MM.1S (cell line): ENCODE results near the gene EFNB3.

Source experiments
- DNase-seq: peaks from one replicate; pipeline ENCODE4 v3.0.0-alpha.2; 2015
- H2AFZ ChIP-seq: fragments of 300-600 bp; sonication (generic); 2 replicates; pipeline ENCODE4 v1.6.0; 2016; ENCODE audit warnings: antibody characterized with exemption, low read length
- H3F3A ChIP-seq: fragments of 300-600 bp; sonication (generic); 2 replicates; pipeline ENCODE4 v1.6.1; 2016; ENCODE audit warnings: mild to moderate bottlenecking, antibody characterized with exemption, low read length, moderate library complexity, mixed read lengths; ENCODE audit not compliant: insufficient read depth
- H3K27ac ChIP-seq: fragments of 300-600 bp; sonication (generic); 2 replicates; pipeline ENCODE4 v1.5.1; 2016; ENCODE audit warnings: mild to moderate bottlenecking, low read length
- H3K27me3 ChIP-seq: fragments of 300-600 bp; sonication (generic); replicated peaks from 2 replicates; pipeline ENCODE4 v1.6.0; 2016; ENCODE audit warnings: low read length; ENCODE audit not compliant: insufficient read depth
- H3K36me3 ChIP-seq: fragments of 300-600 bp; sonication (generic); replicated peaks from 2 replicates; pipeline ENCODE4 v1.6.1; 2016; ENCODE audit warnings: mild to moderate bottlenecking, low read length, mixed read lengths; ENCODE audit not compliant: insufficient read depth
- H3K4me1 ChIP-seq: fragments of 300-600 bp; sonication (generic); 2 replicates; pipeline ENCODE4 v1.6.1; 2016; ENCODE audit warnings: low read length, mixed read lengths
- H3K4me2 ChIP-seq: fragments of 300-600 bp; sonication (generic); 2 replicates; pipeline ENCODE4 v1.6.0; 2016; ENCODE audit warnings: low read depth, low read length
- H3K4me3 ChIP-seq: fragments of 300-600 bp; sonication (generic); 2 replicates; pipeline ENCODE4 v1.5.1; 2016; ENCODE audit warnings: low read length, mixed read lengths
- H3K79me2 ChIP-seq: fragments of 300-600 bp; sonication (generic); 2 replicates; pipeline ENCODE4 v1.6.1; 2016; ENCODE audit warnings: mixed run types, low read length, mixed read lengths
- H3K9ac ChIP-seq: fragments of 300-600 bp; sonication (generic); 2 replicates; pipeline ENCODE4 v1.6.1; 2016; ENCODE audit warnings: low read length, mixed read lengths
- H3K9me2 ChIP-seq: fragments of 300-600 bp; sonication (generic); replicated peaks from 2 replicates; pipeline ENCODE4 v1.6.1; 2016; ENCODE audit warnings: mild to moderate bottlenecking, low read length, mixed read lengths; ENCODE audit not compliant: insufficient read depth
- H3K9me3 ChIP-seq: fragments of 300-600 bp; sonication (generic); replicated peaks from 2 replicates; pipeline ENCODE4 v1.6.1; 2016; ENCODE audit warnings: mild to moderate bottlenecking, low read length, mixed read lengths; ENCODE audit not compliant: insufficient read depth
- H4K20me1 ChIP-seq: fragments of 300-600 bp; sonication (generic); 2 replicates; pipeline ENCODE4 v1.6.1; 2016; ENCODE audit warnings: mild to moderate bottlenecking, low read length, moderate library complexity, mixed read lengths; ENCODE audit not compliant: insufficient read depth
- CTCF ChIP-seq: fragments of 300-600 bp; sonication (generic); IDR thresholded peaks from 2 replicates; pipeline ENCODE4 v1.5.1; 2016; ENCODE audit warnings: antibody characterized with exemption, low read length, mixed read lengths
- EZH2 ChIP-seq: fragments of 300-600 bp; sonication (generic); optimal IDR thresholded peaks from 2 replicates; pipeline ENCODE3; 2017; ENCODE audit warnings: low read depth, mild to moderate bottlenecking, antibody characterized with exemption, low read length, mixed read lengths
- EZH2phosphoT487 ChIP-seq: fragments of 300-600 bp; sonication (generic); IDR thresholded peaks from 2 replicates; pipeline ENCODE4 v1.6.1; 2018; ENCODE audit warnings: antibody characterized with exemption, low read length

EFNB3 gene

DNA sequence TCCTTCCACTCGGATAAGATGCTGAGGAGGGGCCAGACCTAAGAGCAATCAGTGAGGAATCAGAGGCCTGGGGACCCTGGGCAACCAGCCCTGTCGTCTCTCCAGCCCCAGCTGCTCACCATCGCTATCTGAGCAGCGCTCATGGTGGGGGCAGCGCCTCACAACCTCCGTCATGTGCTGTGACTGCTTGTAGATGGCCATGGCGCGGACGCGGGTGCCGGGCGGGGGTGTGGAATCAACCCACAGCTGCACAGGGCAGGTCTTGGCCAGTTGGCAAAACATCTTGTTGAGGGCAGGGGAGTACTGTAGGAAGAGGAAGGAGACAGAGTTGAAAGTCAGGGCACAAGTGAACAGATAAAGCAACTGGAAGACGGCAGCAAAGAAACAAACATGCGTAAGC, 30.1 kb upstream of the EFNB3 start:
- no peak for DNase-seq
- H2AFZ ChIP-seq, result no peak overlapping the region
- H3K27me3 ChIP-seq, result no peaks in the 10 kb centered on the region
- 0 out of 2 replicates have a peak, but pooled peaks cover 4% of the 10 kb centered on the region for H3K79me2 ChIP-seq
- no peak overlapping the region for H3K9ac ChIP-seq
- H4K20me1 ChIP-seq, result no peaks in the 10 kb centered on the region
- no peak overlapping the region for H3K27ac ChIP-seq
- H3K4me3 ChIP-seq, result no peak overlapping the region
- no peaks in the 10 kb centered on the region for H3K9me2 ChIP-seq
- TF ChIP-seq CTCF, result no peak
- TF ChIP-seq EZH2phosphoT487, result no peak
- no peak for TF ChIP-seq EZH2
- H3K4me1 ChIP-seq, result no peaks in the 10 kb centered on the region
- H3K4me2 ChIP-seq, result no peak overlapping the region
- no peaks in the 10 kb centered on the region for H3K9me3 ChIP-seq
- peaks cover 19% of the 10 kb centered on the region for H3K36me3 ChIP-seq
- H3F3A ChIP-seq, result no peaks in the 10 kb centered on the region

DNA sequence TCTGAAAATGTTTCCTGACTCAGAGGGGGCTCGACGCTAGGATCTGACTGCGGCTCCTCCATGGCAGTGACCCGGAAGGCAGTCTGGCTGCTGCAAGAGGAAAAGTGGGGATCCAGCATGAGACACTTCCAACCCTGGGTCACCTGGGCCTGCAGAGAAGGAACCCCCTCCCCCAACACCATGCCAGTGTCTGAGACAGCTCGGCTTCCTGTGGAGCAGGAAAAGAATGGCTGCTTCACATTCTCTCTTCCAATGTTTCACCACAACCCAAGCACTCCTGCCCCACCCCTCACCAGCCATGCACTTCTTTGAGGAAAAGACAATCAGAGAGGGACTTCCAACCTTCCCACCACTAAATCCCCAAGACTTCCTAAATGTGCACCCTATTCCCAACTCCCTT, 28.5 kb upstream of the EFNB3 start:
- H3K4me3 ChIP-seq, result no peak overlapping the region
- H3K27me3 ChIP-seq, result no peaks in the 10 kb centered on the region
- TF ChIP-seq EZH2 (no peak), CTCF (no peak), EZH2phosphoT487 (no peak)
- H3K4me1 ChIP-seq, result no peaks in the 10 kb centered on the region
- no peak for DNase-seq
- 0 out of 2 replicates have a peak, but pooled peaks cover 4% of the 10 kb centered on the region for H3K79me2 ChIP-seq
- H3K9me3 ChIP-seq, result no peaks in the 10 kb centered on the region
- H3K9me2 ChIP-seq, result no peaks in the 10 kb centered on the region
- H3K4me2 ChIP-seq, result no peak overlapping the region
- no peaks in the 10 kb centered on the region for H4K20me1 ChIP-seq
- H3K27ac ChIP-seq, result no peak overlapping the region
- no peak overlapping the region for H3K9ac ChIP-seq
- peaks cover 14% of the 10 kb centered on the region for H3K36me3 ChIP-seq
- H3F3A ChIP-seq, result no peaks in the 10 kb centered on the region
- H2AFZ ChIP-seq, result no peak overlapping the region

DNA sequence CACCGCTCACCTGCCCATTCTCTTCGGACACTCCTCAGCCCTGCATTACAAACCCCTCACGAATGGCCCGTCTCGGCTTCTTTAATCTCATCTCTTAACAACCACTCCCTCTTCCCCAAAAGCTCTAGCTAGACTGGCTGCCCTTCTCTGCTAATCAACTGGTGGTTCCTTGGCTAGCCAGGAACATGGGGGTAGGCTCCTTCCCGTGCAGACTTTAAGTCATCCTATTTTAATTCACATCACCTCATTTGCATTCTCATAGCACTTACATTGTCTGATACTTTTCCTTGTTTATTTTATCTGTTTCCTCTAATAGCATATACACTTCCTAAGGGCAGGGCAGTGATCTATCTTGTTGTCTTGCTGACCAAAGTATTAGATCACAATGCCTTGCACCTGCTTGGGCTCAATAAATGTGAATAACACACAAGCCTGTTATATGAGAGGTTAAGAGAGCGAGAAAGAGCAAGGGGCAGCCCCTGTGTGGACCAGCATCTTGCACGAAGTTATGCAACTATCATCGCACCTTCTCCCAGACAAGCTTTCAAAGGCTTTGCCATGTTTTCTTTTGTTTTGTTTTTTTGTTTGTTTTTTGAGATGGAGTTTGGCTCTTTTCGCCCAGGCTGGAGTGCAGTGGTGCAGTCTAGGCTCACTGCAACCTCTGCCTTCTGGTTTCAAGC, 27.5 kb upstream of the EFNB3 start:
- Histone ChIP-seq H2AFZ (no peak overlapping the region), H3K4me1 (no peaks in the 10 kb centered on the region), H3K4me2 (no peak overlapping the region), H3K79me2 (peaks cover 8% of the 10 kb centered on the region), H4K20me1 (no peaks in the 10 kb centered on the region), H3K27ac (no peak overlapping the region), H3K36me3 (peaks cover 14% of the 10 kb centered on the region), H3F3A (no peaks in the 10 kb centered on the region), H3K9ac (no peak overlapping the region), H3K4me3 (no peak overlapping the region), H3K9me3 (no peaks in the 10 kb centered on the region), H3K9me2 (no peaks in the 10 kb centered on the region), H3K27me3 (no peaks in the 10 kb centered on the region)
- no peak for DNase-seq
- TF ChIP-seq EZH2phosphoT487, result no peak
- TF ChIP-seq EZH2, result no peak
- no peak for TF ChIP-seq CTCF
